ENCODE data around the gene TTYH3. TPM values are rescaled to one million over a fixed set of nuclear protein-coding genes. Genes with fewer than 3 reads are reported as not detected.

Gene TTYH3
- total and polyA plus RNA-seq, 10 donors: 11.9 to 158 (median 72.8) TPM

- Histone ChIP-seq H3K4me1 (peaks cover 19 to 60% (median 42%) of the 10 kb centered on the region in 6 donors), H3K4me3 (no peak overlapping the region), H3K27me3 (replicated peaks in 1 of 7) (no peaks in the 10 kb centered on the region), H3K27ac (peak overlapping the region in 4 of 8 donors; percentile 38 to 47 (median 40)), H3K36me3 (peaks cover 0 to 5% (median 0%) of the 10 kb centered on the region in 6 donors), H3K9me3 (no peaks in the 10 kb centered on the region)
- WGBS, 5 donors: 74 to 89% (median 77%) methylated on average over 10 to 21 of the region's 21 CpGs
- DNase-seq: no peak
- intact Hi-C loops (cut with DNase I; ENCODE audit: low total_unique reads): no loop called here
- TF ChIP-seq POLR2AphosphoS5 (IDR thresholded peaks at IDR 0.05) (peak; percentile 37 to 69 (median 62)), CTCF (IDR thresholded peaks at IDR 0.05 in 8 of 11, conservative IDR thresholded peaks at IDR 0.05 in 3 of 11) (no peak), POLR2A (IDR thresholded peaks at IDR 0.05) (no peak)
Measured at GRCh38 chr7:2629746-2630681, 1.8 kb upstream of the TTYH3 start.

GRCh38 chr7:2632733-2633537 is 1.1 kb downstream of the TTYH3 start:
- TF ChIP-seq POLR2AphosphoS5 (IDR thresholded peaks at IDR 0.05) (peak; percentile 70 to 79 (median 71)), CTCF (IDR thresholded peaks at IDR 0.05 in 8 of 11, conservative IDR thresholded peaks at IDR 0.05 in 3 of 11) (peak in 1 of 11 experiments; percentile 3), POLR2A (IDR thresholded peaks at IDR 0.05) (no peak)
- intact Hi-C loops (cut with DNase I; ENCODE audit: low total_unique reads): no loop called here
- Histone ChIP-seq H3K9me3 (no peaks in the 10 kb centered on the region), H3K36me3 (peaks cover 0 to 9% (median 0%) of the 10 kb centered on the region in 6 donors), H3K27ac (peak overlapping the region; percentile 82 to 94 (median 89)), H3K4me3 (peak overlapping the region; percentile 58 to 94 (median 76)), H3K27me3 (replicated peaks in 1 of 7) (no peaks in the 10 kb centered on the region), H3K4me1 (peaks cover 46 to 81% (median 70%) of the 10 kb centered on the region in 6 donors)
- DNase-seq: peak; percentile 89
- WGBS, 5 donors: 1 to 4% (median 2%) methylated on average over 24 to 35 of the region's 35 CpGs

- H3K36me3 ChIP-seq: peaks cover 0 to 11% (median 0%) of the 10 kb centered on the region in 6 donors
- DNase-seq: peak; percentile 81
- intact Hi-C loops (cut with DNase I; ENCODE audit: low total_unique reads): no loop called here
- peak overlapping the region; percentile 58 to 94 (median 76) for H3K4me3 ChIP-seq
- 20 to 26% (median 26%) methylated on average over 20 to 22 of the region's 22 CpGs for WGBS, 5 donors
- no peaks in the 10 kb centered on the region for H3K27me3 ChIP-seq (replicated peaks in 1 of 7)
- H3K4me1 ChIP-seq: peaks cover 53 to 88% (median 78%) of the 10 kb centered on the region in 6 donors
- TF ChIP-seq CTCF (IDR thresholded peaks at IDR 0.05 in 8 of 11, conservative IDR thresholded peaks at IDR 0.05 in 3 of 11) (no peak), POLR2AphosphoS5 (IDR thresholded peaks at IDR 0.05) (peak; percentile 47 to 60 (median 52))
- peak overlapping the region; percentile 82 to 94 (median 89) for H3K27ac ChIP-seq
- no peaks in the 10 kb centered on the region for H3K9me3 ChIP-seq
Measured at GRCh38 chr7:2633538-2634266, 1.9 kb downstream of the TTYH3 start.

Data from spleen (tissue), 11 donors.